ENCODE results near the gene IRF3.

Gene IRF3

GRCh38 chr19:49704888-49705642 is 39.4 kb upstream of the IRF3 start:
- no peak for DNase-seq (ENCODE audit: low spot score)
- POLR2A ChIA-PET (ENCODE audit: low non-redundant PET), result no interaction called here
- no peak for TF ChIP-seq CTCF (conservative IDR thresholded peaks at IDR 0.05; ENCODE audit: low read depth)
- no peak overlapping the region for H3K27ac ChIP-seq
- CTCF ChIA-PET, result interaction anchor here (0.7 kb wide), 1 partner anchor 24 kb away, joined by 3 read pairs; no protein-coding TSS in a partner anchor

- no peak for DNase-seq (ENCODE audit: low spot score)
- CTCF ChIA-PET, result no interaction called here
- POLR2A ChIA-PET (ENCODE audit: low non-redundant PET), result no interaction called here
- no peak overlapping the region for H3K27ac ChIP-seq
- no peak for TF ChIP-seq CTCF (conservative IDR thresholded peaks at IDR 0.05; ENCODE audit: low read depth)
Measured at GRCh38 chr19:49701271-49701786, 35.7 kb upstream of the IRF3 start.

DNA sequence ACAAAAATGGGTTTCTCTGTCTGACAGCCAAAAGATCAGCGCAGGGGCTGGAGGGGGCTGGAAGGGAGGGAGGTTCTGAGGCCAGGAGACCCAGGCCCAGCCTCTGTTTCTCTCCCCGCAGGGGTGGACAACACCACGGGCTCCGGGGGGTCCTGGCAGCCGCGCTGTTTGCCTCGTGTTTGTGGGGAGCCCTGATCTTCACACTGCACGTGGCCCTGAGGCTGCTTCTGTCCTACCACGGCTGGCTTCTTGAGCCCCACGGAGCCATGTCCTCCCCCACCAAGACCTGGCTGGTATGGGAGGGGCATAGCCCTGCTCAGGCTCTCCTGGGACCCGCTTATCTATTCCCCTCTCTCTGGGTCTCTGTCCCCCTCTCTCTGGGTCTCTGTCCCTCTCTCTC is 34.9 kb upstream of the IRF3 start:
- ChIA-PET CTCF (no interaction called here), POLR2A (ENCODE audit: low non-redundant PET) (no interaction called here)

DNA sequence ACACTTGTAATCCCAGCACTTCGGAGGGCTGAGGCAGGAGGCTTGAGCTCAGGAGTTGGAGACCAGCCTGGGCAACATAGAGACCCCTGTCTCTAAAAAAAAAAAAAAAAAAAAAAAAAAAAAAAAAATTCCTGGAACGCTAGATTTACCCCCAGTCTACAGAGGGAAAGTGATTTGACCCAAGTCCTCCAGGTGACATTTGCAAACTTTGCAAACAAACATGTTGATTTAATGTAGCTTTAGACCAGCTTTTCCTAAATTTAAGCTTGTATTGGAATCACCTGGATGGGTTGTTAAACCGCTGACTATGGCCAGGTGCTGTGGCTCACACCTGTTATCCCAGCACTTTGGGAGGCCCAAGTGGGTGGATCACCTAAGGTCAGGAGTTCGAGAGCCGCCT is 33.7 kb upstream of the IRF3 start:
- no peak for TF ChIP-seq CTCF (conservative IDR thresholded peaks at IDR 0.05; ENCODE audit: low read depth)
- POLR2A ChIA-PET (ENCODE audit: low non-redundant PET), result no interaction called here

More for the DNA sequence above, 34.9 kb upstream of the IRF3 start:
- TF ChIP-seq CTCF (conservative IDR thresholded peaks at IDR 0.05; ENCODE audit: low read depth), result no peak
- no peak overlapping the region for H3K27ac ChIP-seq
- no peak for DNase-seq (ENCODE audit: low spot score)

GRCh38 chr19:49696865-49697264 is 31.2 kb upstream of the IRF3 start:
- no peak for DNase-seq (ENCODE audit: low spot score)
- TF ChIP-seq CTCF (conservative IDR thresholded peaks at IDR 0.05; ENCODE audit: low read depth), result no peak
- ChIA-PET POLR2A (ENCODE audit: low non-redundant PET) (no interaction called here), CTCF (no interaction called here)
- H3K27ac ChIP-seq, result no peak overlapping the region

More for the DNA sequence above, 33.7 kb upstream of the IRF3 start:
- H3K27ac ChIP-seq, result no peak overlapping the region
- DNase-seq (ENCODE audit: low spot score), result no peak
- CTCF ChIA-PET, result interaction anchor here (0.6 kb wide), 1 partner anchor 120 kb away, joined by 3 read pairs; no protein-coding TSS in a partner anchor

GRCh38 chr19:49696115-49696514 is 30.5 kb upstream of the IRF3 start:
- ChIA-PET POLR2A (ENCODE audit: low non-redundant PET) (no interaction called here), CTCF (interaction anchor here (0.6 kb wide), 1 partner anchor 391 kb away, joined by 3 read pairs; no protein-coding TSS in a partner anchor)
- DNase-seq (ENCODE audit: low spot score), result no peak
- TF ChIP-seq CTCF (conservative IDR thresholded peaks at IDR 0.05; ENCODE audit: low read depth), result no peak
- H3K27ac ChIP-seq, result no peak overlapping the region

Data from RWPE1 (cell line).